ENCODE data around the gene TAF4B.
"Not testable (repeated sequence)": the region's sequence is repeated elsewhere in the genome, so short reads cannot be mapped to it uniquely, and the experiment has no call there.

Gene TAF4B

DNA sequence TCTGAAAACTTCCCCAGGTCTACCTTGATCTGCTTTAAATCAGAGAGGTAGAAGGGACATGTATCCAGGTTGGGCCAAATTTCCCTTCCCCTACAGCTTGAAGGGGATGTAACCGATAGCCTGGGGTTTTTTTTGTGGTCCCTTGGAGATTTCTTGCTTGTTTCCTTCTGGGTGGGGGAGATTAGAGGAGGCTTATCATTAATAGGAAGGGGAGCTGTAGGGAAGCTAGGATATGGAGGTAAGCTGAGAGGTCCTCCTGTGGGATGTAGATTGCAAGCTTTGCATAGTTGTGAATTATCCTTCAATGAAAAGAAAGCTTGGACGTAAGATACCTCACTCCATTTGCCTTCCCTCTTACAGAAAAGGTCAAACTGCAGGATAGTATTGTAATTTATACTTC, 11.1 kb downstream of the TAF4B start:
- DNase-seq, result not testable (repeated sequence)

DNA sequence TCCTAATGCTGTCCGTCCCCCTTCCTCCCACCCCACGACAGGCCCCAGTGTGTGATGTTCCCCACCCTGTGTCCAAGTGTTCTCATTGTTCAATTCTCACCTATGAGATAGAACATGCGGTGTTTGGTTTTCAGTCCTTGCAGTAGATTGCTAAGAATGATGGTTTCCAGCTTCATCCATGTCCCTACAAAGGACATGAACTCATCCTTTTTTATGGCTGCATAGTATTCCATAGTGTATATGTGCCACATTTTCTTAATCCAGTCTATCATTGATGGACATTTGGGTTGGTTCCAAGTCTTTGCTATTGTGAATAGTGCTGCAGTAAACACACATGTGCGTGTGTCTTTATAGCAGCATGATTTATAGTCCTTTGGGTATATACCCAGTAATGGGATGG, 12.5 kb downstream of the TAF4B start:
- not testable (repeated sequence) for DNase-seq

DNA sequence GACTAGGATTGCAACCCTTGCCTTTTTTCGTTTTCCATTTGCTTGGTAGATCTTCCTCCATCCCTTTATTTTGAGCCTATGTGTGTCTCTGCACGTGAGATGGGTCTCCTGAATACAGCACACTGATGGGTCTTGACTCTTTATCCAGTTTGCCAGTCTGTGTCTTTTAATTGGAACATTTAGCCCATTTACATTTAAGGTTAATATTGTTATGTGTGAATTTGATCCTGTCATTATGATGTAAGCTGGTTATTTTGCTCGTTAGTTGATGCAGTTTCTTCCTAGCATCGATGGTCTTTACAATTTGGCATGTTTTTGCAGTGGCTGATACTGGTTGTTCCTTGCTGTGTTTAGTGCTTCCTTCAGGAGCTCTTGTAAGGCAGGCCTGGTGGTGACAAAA, 16.1 kb downstream of the TAF4B start:
- DNase-seq, result not testable (repeated sequence)

DNA sequence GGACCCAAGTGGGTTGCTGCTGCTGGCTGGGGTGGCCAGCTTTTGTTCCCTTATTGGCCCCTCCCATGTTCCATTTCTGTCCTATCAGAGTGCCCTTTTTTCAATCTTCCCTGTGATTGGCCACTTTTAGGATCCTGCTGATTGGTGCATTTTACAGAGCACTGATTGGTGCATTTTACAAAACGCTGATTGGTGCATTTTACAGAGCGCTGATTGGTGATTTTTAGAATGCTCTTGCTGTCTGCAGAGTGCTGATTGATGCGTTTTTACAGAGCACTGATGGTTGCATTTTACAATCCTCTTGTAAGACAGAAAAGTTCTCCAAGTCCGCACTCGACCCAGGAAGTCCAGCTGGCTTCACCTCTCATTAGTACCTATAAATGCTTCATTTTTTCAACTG, 19.2 kb downstream of the TAF4B start:
- not testable (repeated sequence) for DNase-seq

GRCh38 chr18:26252411-26252810, 26.2 kb downstream of the TAF4B start:
- DNase-seq, result no peak

- DNase-seq, result not testable (repeated sequence)
Observed at GRCh38 chr18:26254808-26255207, 28.6 kb downstream of the TAF4B start.

GRCh38 chr18:26255695-26256622, 29.7 kb downstream of the TAF4B start:
- no peak for DNase-seq

- no peak for DNase-seq
Observed at GRCh38 chr18:26258711-26259110, 32.5 kb downstream of the TAF4B start.

DNA sequence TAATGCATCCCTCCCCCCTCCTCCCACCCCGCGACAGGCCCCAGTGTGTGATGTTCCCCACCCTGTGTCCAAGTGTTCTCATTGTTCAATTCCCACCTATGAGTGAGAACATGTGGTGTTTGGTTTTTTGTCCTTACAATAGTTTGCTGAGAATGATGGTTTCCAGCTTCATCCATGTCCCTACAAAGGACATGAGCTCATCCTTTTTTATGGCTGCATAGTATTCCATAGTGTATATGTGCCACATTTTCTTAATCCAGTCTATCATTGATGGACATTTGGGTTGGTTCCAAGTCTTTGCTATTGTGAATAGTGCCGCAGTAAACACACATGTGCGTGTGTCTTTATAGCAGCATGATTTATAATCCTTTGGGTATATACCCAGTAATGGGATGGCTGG, 33.2 kb downstream of the TAF4B start:
- DNase-seq, result not testable (repeated sequence)

- no peak for DNase-seq
Observed at GRCh38 chr18:26262156-26262555, 35.9 kb downstream of the TAF4B start.

- DNase-seq, result no peak
Observed at GRCh38 chr18:26267357-26267930, 41.2 kb downstream of the TAF4B start.

- DNase-seq, result no peak
Observed at GRCh38 chr18:26268454-26268853, 42.2 kb downstream of the TAF4B start.

DNA sequence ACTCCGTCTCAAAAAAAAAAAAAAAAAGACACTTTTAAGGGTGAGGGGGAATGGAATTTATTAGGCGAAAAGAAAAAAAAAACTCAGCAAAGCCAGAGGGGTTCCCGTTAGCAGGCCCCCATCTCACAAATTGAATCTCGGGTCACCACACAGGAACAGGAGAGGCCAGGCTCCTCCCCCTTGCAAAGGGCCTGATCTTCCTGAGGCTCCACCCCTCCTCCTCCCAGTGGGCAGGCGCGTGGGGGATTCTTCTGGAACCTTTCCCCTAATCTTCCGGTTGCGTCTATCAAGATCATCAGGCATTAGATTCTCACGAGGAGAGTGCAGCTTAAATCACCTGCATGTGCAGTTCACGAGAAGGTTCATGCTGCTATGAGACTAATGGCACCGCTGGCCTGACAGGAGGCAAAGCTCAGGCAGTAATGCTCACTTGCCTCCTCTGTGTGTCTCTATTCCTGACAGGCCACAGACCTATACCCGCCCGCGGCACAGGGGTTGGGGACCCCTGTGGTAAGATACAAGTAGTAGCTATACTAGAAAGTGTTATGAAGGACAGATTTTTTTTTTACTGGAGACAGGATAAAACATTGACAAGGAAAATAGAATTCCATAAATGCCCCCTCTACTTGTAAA, 45.8 kb downstream of the TAF4B start:
- no peak for DNase-seq

DNA sequence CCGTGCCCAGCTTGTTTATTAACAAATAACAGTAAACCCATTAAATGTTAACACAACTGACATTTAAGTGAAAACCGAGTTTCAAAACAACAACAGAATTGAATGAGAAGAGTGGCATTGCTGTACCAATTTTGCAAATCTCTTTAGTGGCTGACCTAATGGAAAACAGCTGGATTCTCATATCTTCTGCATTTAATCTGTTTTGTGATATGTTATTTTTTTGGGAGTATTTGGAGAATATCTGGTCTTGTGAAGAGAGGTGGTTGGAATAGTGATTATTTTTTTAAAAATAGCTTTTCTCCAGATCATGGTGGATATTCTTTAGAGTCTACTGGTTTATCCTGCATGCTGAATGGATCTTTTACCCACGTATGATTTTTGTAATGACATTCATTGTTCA, 51.1 kb downstream of the TAF4B start:
- no peak for DNase-seq

GRCh38 chr18:26279428-26279827, 53.2 kb downstream of the TAF4B start:
- DNase-seq, result no peak

GRCh38 chr18:26286008-26286407, 59.8 kb downstream of the TAF4B start:
- no peak for DNase-seq

DNA sequence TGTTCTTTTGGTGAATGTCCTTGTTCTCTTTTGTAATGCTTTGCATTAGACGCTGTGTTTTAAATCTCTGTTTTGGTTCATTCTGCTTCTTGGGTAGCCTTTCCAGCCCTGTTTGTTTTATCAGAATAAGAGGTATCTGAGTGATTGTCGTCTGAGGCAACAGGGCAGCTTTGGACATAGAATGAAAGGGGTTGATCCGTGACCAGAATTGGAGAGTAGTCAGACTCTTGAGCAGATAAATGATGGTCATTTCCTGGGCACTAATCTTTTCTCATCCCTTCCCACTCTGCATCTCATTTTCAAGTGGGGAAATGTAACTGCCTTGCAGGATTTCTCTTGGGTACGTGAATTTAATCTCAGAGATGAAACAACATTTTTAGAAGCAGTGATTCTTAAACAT, 61.4 kb downstream of the TAF4B start:
- no peak for DNase-seq

DNA sequence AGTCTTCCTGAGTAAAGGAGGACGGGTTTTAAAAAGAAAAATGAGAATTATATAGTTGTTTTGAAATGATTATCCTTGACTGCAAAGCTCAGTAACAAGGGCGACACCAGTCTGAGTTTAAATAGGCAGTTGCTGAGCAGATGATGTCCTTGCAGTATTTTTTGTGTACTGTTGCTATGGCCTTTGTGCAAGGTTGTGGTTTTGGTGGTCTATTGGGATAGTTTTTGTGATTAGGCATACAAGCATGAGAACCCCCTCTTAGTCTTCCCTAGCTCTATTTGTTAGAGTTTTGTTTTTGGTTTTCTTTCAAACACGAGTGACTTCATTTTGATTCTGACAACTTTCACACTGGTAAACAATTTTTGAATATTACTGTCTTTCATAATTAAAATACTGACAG, 64.1 kb downstream of the TAF4B start:
- no peak for DNase-seq

DNA sequence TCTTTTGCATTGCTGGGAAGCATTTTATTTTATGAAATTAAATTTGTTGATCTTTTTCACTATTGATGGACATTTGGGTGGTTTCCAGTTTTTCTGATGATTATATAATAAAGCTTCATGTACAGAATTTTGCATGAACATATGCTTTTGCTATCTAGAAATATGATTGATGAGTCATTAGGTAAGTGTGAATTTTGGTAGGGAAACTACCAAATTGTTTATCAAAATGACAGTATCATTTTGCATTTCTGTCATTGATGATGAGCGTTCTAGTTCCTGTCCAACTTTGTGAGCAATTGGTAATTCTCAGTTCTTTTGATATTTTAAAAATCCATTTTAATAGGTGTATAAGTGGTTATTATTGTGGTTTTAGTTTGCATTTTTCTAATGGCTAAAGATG, 67.7 kb downstream of the TAF4B start:
- no peak for DNase-seq

DNA sequence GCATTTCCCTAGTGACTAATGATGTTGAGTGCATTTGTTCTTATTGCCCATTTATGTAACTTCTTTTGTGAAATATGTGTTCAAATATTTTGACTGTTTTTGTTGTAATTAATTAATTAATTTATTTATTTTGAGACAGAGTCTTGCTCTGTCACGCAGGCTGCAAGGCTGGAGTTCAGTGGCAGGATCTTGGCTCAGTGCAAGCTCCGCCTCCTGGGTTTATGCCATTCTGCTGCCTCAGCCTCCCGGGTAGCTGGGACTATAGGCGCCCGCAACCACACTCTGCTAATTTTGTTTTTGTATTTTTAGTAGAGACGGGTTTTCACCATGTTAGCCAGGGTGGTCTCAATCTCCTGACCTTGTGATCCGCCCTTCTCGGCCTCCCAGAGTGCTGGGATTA, 71.9 kb downstream of the TAF4B start:
- DNase-seq, result no peak

GRCh38 chr18:26301681-26302080, 75.4 kb downstream of the TAF4B start:
- DNase-seq, result no peak

- DNase-seq, result not testable (repeated sequence)
Observed at GRCh38 chr18:26303222-26303621, 77.0 kb downstream of the TAF4B start.

DNA sequence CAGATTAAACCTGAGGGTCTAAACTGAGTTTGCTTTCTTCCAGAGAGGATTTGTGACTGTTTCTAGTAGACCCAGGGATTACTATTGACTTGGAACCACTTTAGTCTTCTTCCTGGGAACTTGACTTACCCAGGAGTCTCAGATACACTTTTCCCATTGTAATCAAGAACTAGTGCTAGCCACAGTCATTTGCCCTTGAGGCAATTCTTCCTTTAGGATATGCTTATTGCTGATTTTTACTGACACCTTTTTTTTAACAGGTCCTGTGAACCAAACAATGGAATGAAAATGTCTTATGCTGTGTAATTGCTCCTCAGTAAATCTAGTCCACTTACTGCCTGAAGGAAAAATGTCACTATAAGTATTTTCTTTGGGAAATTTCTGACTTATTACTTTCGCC, 78.3 kb downstream of the TAF4B start:
- DNase-seq, result no peak

- DNase-seq, result no peak
Observed at GRCh38 chr18:26307161-26307773, 81.0 kb downstream of the TAF4B start.
